ENCODE measurements around the gene MAP3K9.

DNA sequence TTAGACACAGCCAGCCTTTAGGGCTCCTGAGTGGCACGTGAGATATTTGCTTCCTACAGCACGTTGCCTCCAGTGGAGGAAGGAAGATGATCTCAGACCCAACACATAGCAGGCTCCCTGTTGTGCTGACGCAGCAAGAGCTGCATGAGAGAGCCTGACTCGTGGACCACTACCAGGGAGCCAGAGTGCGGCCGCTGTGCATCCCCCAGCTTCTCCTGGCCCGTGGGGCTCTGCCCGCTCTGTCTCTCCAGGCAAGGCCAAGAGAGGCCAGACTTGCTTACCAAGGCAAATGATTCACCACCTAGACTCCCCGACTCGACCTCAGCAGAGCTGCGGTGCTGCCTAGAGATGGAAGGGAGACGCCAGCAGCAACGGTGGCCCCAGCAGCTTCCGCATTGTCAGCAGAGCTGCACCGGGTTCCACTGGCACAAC, 37.5 kb downstream of the MAP3K9 start:
- TF ChIP-seq EP300 (conservative IDR thresholded peaks at IDR 0.05; ENCODE audit: poor library complexity, severe bottlenecking), result no peak
- peak; percentile 14 for TF ChIP-seq MXI1 (conservative IDR thresholded peaks at IDR 0.05; ENCODE audit: poor library complexity, severe bottlenecking)
- no peak for TF ChIP-seq TAF1 (IDR thresholded peaks at IDR 0.05; ENCODE audit: low read depth)

All from neural cell (in vitro differentiated cells).